CD14-positive monocyte (primary cell): ENCODE measurements around the gene CIBAR2. TPM values are rescaled to one million over a fixed set of nuclear protein-coding genes. Genes with fewer than 3 reads are reported as not detected.

Experiments
- DNase-seq, 3 donors: peaks; one replicate each; pipeline ENCODE4 v3.0.0-alpha.2; 2011 to 2022
- H2AFZ ChIP-seq: 2 replicates; pipeline ENCODE4 v1.6.0; 2012; ENCODE audit warnings: mild to moderate bottlenecking, low read depth, low read length, inconsistent platforms; ENCODE audit not compliant: insufficient read depth, poor library complexity, severe bottlenecking
- H3K27ac ChIP-seq, 2 donors: 1 replicate in 1 of 2; 2 replicates in 1 of 2; pipeline ENCODE4 v1.5.1; 2012 to 2013; ENCODE audit warnings: low read length in 2 of 2, control low read depth in 1 of 2, inconsistent platforms in 1 of 2, low read depth in 1 of 2, mild to moderate bottlenecking in 1 of 2
- H3K27me3 ChIP-seq, 2 donors: one replicate each; pipeline versions ENCODE4 v1.6.0 to v1.6.1; 2011 to 2013; ENCODE audit warnings: low read length in 2 of 2; ENCODE audit not compliant: control insufficient read depth in 2 of 2, insufficient read depth in 2 of 2
- H3K36me3 ChIP-seq, 2 donors: replicated peaks in 1 of 2; 1 replicate in 1 of 2; 2 replicates in 1 of 2; pipeline versions ENCODE4 v1.5.1 to v1.6.1; 2012 to 2013; ENCODE audit warnings: low read length in 2 of 2, control low read depth in 1 of 2, inconsistent platforms in 1 of 2, mild to moderate bottlenecking in 1 of 2; ENCODE audit not compliant: insufficient read depth in 2 of 2, control insufficient read depth in 1 of 2
- H3K4me1 ChIP-seq, 2 donors: 1 replicate in 1 of 2; 2 replicates in 1 of 2; pipeline versions ENCODE4 v1.5.1 to v1.6.1; 2012 to 2013; ENCODE audit warnings: low read length in 2 of 2, control low read depth in 1 of 2, inconsistent platforms in 1 of 2, mild to moderate bottlenecking in 1 of 2, moderate library complexity in 1 of 2; ENCODE audit not compliant: insufficient read depth in 2 of 2, control insufficient read depth in 1 of 2
- H3K4me2 ChIP-seq: replicated peaks from 2 replicates; pipeline ENCODE3; 2012; ENCODE audit warnings: low read length, moderate library complexity, mild to moderate bottlenecking; ENCODE audit not compliant: poor library complexity, severe bottlenecking; ENCODE audit errors: extremely low read depth
- H3K4me3 ChIP-seq, 3 experiments: fragments of 200-600 bp in 1 of 3; sonication (generic) in 1 of 3; replicated peaks in 1 of 3; 1 replicate in 2 of 3; 2 replicates in 1 of 3; pipeline ENCODE4 v1.5.1; 2011 to 2013; ENCODE audit warnings: low read length in 3 of 3, mild to moderate bottlenecking in 3 of 3, control low read depth in 2 of 3, low read depth in 2 of 3, inconsistent platforms in 1 of 3, moderate library complexity in 1 of 3
- H3K79me2 ChIP-seq: 2 replicates; pipeline ENCODE4 v1.6.0; 2012; ENCODE audit warnings: mild to moderate bottlenecking, control low read depth, inconsistent platforms, low read length, moderate library complexity; ENCODE audit not compliant: insufficient read depth
- H3K9ac ChIP-seq: 2 replicates; pipeline ENCODE4 v1.6.0; 2017; ENCODE audit warnings: low read length, mild to moderate bottlenecking; ENCODE audit not compliant: insufficient read depth, poor library complexity, severe bottlenecking
- H3K9me3 ChIP-seq, 2 donors: replicated peaks in 1 of 2; 1 replicate in 1 of 2; 2 replicates in 1 of 2; pipeline versions ENCODE4 v1.5.1 to v1.6.1; 2012 to 2013; ENCODE audit warnings: low read length in 2 of 2, control low read depth in 1 of 2; ENCODE audit not compliant: control insufficient read depth in 1 of 2, insufficient read depth in 1 of 2
- H4K20me1 ChIP-seq: 2 replicates; pipeline ENCODE4 v1.6.0; 2012; ENCODE audit warnings: mild to moderate bottlenecking, low read length, control low read depth, moderate library complexity; ENCODE audit not compliant: insufficient read depth
- H3K27ac Mint-ChIP-seq, 7 donors: one replicate each; pipeline ENCODE4 v1.8.0; 2020; ENCODE audit warnings: mild to moderate bottlenecking in 7 of 7, mixed read lengths in 7 of 7, moderate library complexity in 6 of 7, inconsistent platforms in 2 of 7
- H3K27me3 Mint-ChIP-seq, 3 donors: one replicate each; pipeline ENCODE4 v1.8.0; 2021 to 2022; ENCODE audit warnings: low read depth in 3 of 3, mild to moderate bottlenecking in 3 of 3, mixed read lengths in 3 of 3, moderate library complexity in 3 of 3, inconsistent platforms in 1 of 3
- H3K36me3 Mint-ChIP-seq, 2 donors: one replicate each; pipeline ENCODE4 v1.8.0; 2020; ENCODE audit warnings: mixed read lengths in 2 of 2, inconsistent platforms in 1 of 2, mild to moderate bottlenecking in 1 of 2
- H3K4me1 Mint-ChIP-seq: one replicate; pipeline ENCODE4 v1.8.0; 2020; ENCODE audit warnings: mild to moderate bottlenecking, mixed read lengths
- H3K4me3 Mint-ChIP-seq, 2 donors: one replicate each; pipeline ENCODE4 v1.8.0; 2020; ENCODE audit warnings: mild to moderate bottlenecking in 2 of 2, mixed read lengths in 2 of 2, moderate library complexity in 1 of 2
- H3K9me3 Mint-ChIP-seq, 7 donors: one replicate each; pipeline ENCODE4 v1.8.0; 2020 to 2022; ENCODE audit warnings: mixed read lengths in 7 of 7, mild to moderate bottlenecking in 6 of 7, moderate library complexity in 6 of 7, inconsistent platforms in 2 of 7
- CTCF ChIP-seq: fragments of 200-600 bp; IDR thresholded peaks from one replicate; pipeline ENCODE4 v1.8.0; 2022; ENCODE audit warnings: antibody characterized with exemption, mild to moderate bottlenecking
- WGBS: methylation state at CpG from one replicate; pipeline ENCODE4 v1.1.5; 2013; ENCODE audit warnings: missing lambda C conversion rate; ENCODE audit not compliant: insufficient coverage; 5-methylcytosine and 5-hydroxymethylcytosine counted together
- intact Hi-C, 2 donors: fragments of 100-400 bp; cut with micrococcal nuclease; formaldehyde crosslinking; loops; one replicate each; pipeline versions ENCODE4 v1.15.0 to v1.15.1; 2023
- polyA plus RNA-seq, 3 donors: library from polyadenylated mRNA; depleted of rRNA in 1 of 3; unstranded in 2 of 3; stranded (reverse) in 1 of 3; fragments of 300-500 nt in 2 of 3; fragments of >200 nt in 1 of 3; fragmentation: Illumina TruSeq in 2 of 3; gene quantifications; 1 replicate in 2 of 3; 2 replicates in 1 of 3; pipeline ENCODE4 v1.2.3, GENCODE V29; 2012 to 2021

The CIBAR2 gene
- polyA plus RNA-seq, 3 donors = not detected

GRCh38 chr16:85136702-85137322, 24.5 kb upstream of the CIBAR2 start:
- 72% methylated on average over 14 of the region's 17 CpGs for WGBS
- Histone ChIP-seq H4K20me1 (no peaks in the 10 kb centered on the region), H3K4me3 (peak overlapping the region; percentile 44 to 80 (median 55)), H3K4me2 (peak overlapping the region; percentile 81), H3K9me3 (no peaks in the 10 kb centered on the region), H3K36me3 (no peaks in the 10 kb centered on the region), H2AFZ (peak overlapping the region; percentile 81), H3K9ac (peak overlapping the region; percentile 58), H3K79me2 (no peaks in the 10 kb centered on the region), H3K27ac (peak overlapping the region; percentile 84 to 88), H3K27me3 (no peaks in the 10 kb centered on the region), H3K4me1 (peaks cover 38 to 45% of the 10 kb centered on the region in 2 donors)
- DNase-seq = peak; percentile 46 to 50 (median 50)
- Mint-ChIP-seq H3K27me3 (peaks cover 8 to 13% (median 13%) of the 10 kb centered on the region in 3 donors), H3K4me3 (peak overlapping the region; percentile 79 to 91), H3K36me3 (peaks cover 2 to 3% of the 10 kb centered on the region in 2 donors), H3K27ac (peak overlapping the region; percentile 94 to 97 (median 96)), H3K4me1 (peaks cover 43% of the 10 kb centered on the region), H3K9me3 (peaks cover 2 to 8% (median 5%) of the 10 kb centered on the region in 7 donors)
- TF ChIP-seq CTCF = no peak
- intact Hi-C loops = no loop called here

GRCh38 chr16:85136213-85136701, 24.0 kb upstream of the CIBAR2 start:
- Histone ChIP-seq H3K4me1 (peaks cover 38 to 45% of the 10 kb centered on the region in 2 donors), H3K36me3 (no peaks in the 10 kb centered on the region), H3K27ac (peak overlapping the region; percentile 84 to 88), H3K4me2 (peak overlapping the region; percentile 81), H2AFZ (peak overlapping the region; percentile 81), H3K79me2 (no peaks in the 10 kb centered on the region), H3K9me3 (no peaks in the 10 kb centered on the region), H3K27me3 (no peaks in the 10 kb centered on the region), H4K20me1 (no peaks in the 10 kb centered on the region), H3K9ac (peak overlapping the region; percentile 58), H3K4me3 (peak overlapping the region; percentile 3 to 80 (median 55))
- Mint-ChIP-seq H3K27ac (peak overlapping the region; percentile 94 to 97 (median 96)), H3K4me1 (peaks cover 43% of the 10 kb centered on the region), H3K9me3 (peaks cover 2 to 8% (median 5%) of the 10 kb centered on the region in 7 donors), H3K27me3 (peaks cover 8 to 12% (median 11%) of the 10 kb centered on the region in 3 donors), H3K36me3 (peaks cover 2 to 3% of the 10 kb centered on the region in 2 donors), H3K4me3 (peak overlapping the region; percentile 79 to 91)
- no peak for TF ChIP-seq CTCF
- DNase-seq = peak; percentile 87 to 92 (median 92)
- WGBS = 4% methylated on average over 9 of the region's 12 CpGs
- intact Hi-C loops = no loop called here
